NCI-H1436 treated with DMSO at 0.1 percent for 48 hours (cell line): ENCODE results near the gene TMEM106A.
"Not testable (repeated sequence)": the region's sequence is repeated elsewhere in the genome, so short reads cannot be mapped to it uniquely, and the experiment has no call there.

Experiments used
- DNase-seq: peaks from one replicate; lab custom pipeline; 2025; lab: John Stamatoyannopoulos, UW

TMEM106A gene

DNA sequence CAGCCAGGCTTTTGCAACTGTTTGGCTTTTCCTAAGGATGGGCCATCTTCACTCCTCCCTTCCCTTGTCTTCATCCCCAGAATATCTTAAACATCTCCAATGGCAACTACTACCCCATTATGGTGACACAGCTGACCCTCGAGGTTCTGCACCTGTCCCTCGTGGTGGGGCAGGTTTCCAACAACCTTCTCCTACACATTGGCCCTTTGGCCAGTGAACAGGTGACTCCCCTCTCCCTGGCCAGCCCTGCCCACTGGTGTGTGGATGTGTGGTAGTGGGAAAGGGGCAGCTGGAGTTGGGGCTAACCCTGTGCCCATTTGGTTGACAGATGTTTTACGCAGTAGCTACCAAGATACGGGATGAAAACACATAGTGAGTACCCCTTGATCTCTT lies 4.7 kb downstream of the TMEM106A start:
- no peak for DNase-seq

DNA sequence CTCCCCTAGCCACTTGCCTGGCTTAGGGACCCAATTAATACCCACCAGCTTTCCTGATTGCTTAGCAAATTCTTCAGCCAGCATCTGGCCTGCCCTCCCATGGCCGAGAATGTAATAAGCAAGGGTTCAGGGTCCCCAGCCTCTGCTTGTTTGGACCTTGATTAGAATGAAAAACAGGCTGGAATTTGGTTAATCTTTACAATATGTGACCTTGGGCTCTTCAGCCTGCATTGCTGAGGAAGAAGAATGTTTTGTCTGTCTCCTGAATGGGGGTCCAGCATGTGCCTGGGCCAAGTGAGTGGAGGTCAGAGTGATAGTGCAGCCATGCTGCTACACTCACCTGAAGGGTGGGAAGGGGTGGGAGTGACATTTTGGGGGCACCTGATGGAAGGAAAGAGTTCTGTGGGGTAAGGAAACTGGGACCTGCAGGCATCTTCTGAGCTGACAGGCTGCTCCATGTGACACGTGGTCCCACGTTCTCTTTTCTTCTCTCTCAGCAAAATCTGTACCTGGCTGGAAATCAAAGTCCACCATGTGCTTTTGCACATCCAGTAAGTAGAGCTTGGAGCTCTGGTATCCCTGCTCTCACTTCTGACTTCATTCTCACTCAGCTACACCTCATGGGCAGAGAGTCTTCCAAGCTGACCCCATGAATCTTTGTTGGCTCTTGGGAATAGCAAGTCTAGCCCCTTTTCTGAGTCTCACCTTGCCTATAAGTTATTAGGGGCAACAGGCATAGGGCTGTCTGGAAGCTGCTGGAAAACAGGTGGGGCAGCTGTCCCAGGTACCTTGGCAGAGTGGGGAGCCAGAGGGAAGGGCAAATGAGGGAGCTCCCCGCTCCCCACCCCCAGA lies 5.3 kb downstream of the TMEM106A start:
- DNase-seq, result no peak

DNA sequence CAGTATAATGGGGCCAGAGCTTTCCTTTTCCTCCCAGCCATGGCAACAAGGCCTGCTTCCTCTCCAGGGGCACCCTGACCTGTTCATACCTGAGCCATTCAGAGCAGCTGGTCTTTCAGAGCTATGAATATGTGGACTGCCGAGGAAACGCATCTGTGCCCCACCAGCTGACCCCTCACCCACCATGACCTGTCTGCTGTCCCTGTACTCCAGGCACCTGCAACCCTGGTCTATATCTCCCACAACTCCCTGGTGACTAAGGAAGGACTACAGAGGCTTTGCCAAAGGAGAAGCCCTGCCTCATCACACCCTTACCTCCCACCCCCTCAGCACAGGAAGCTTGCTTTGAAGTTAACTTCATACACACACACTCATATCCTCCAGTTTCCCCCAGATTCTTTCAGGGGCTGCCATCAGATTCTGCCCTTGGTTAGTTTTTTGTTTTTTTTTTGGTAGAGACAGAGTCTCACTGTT lies 6.0 kb downstream of the TMEM106A start:
- DNase-seq, result no peak

DNA sequence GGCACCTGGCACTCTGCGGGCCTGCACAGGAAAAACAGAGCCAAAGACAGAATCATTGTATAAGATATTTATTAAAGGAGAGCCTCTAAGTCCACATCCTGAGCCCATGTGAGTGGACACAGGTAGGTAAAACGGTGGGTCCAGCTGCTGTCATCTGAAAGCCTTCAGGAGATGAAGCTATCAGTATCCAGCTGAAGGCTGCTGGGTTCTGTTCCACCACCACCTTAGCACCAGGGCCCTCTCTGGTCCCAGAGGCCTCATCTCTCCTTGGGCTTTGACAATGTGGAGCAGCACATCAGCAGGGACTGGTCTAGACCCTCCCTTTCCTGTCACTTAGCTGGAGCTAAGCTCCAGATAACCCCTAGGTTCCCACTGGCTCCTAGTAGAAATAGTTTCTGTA lies 7.3 kb downstream of the TMEM106A start:
- no peak for DNase-seq

DNA sequence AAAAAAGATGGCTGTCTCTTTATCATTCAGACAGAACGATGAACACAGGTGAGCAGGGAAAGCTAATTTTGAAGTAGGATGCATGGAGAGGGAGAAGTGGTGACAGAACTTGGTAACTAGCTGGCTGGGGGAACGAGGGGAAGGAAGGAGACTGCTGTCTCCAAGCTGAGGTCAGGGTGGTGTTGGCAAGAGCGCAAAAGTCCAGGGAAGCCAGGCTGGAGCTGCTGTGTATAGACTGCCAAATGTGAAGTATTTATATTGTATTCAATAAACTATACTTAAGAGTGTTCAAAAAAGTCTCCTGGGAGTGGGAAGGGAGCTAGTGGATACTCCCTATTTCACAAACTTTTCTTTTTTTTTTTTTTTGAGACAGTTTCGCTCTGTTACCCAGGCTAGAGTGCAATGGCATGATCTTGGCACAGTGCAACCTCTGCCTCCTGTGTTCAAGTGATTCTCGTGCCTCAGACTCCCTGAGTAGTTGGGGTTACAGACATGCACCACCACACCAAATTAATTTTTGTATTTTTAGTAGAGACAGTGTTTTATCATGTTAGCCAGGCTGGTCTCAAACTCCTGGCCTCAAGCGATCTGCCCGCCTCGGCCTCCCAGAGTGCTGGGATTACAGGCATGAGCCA lies 8.2 kb downstream of the TMEM106A start:
- DNase-seq, result no peak

DNA sequence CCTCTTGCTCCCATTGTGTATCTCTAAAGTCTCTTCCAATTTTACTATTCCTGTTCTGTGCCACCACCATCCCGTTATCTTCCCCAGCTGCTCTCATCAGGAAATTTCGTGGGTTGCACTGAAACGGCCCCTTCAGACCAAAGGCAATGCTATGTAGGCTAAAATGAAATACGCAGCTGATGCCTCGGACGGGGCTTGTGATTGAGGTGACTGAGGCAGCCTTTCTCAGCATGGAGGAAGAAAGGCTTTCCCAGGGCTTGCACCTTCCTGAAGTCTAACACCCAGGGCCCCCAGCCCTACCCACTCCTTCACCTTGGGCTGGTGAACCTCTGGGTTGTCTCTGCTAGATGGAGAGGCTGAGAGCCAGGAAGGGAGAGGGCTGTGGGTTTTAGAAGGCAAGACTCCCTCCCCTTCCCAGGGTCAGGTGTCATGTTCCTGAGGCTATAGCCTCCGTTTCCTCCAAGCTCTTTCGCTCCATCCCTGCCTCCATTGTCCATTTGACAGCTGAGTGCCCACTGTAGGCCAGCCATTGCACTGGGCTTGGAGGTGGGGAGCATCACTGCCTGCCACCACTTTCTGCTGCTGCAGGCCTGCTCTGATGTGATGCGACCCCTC lies 8.9 kb downstream of the TMEM106A start:
- DNase-seq, result no peak

DNA sequence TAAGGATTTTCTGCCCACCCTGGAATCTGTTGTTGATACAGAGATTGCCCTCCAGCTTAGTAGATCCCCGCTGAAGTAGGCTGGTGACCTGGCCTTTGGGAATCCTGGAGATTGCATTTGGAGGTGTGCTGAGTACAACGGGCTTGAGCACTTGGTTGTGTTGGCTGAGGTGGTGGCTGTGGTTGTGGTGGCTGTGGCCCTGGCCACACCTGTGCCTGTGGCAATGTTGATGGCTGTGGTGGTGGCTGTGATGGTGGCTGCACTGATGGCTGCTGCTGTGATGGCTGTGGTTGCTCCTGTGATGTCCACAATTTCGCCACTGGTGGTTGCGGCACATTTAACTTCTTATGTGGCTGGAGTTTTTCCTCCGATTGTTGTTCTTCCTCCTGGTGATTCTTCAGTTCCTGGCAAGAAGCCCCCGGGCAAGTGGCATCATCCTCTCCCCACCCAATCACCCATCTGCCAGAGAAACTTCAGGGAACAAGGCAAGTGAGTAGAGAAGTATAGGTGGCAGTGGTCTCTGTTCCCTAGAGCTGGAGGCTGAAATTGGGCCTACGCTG lies 12.6 kb downstream of the TMEM106A start:
- no peak for DNase-seq

DNA sequence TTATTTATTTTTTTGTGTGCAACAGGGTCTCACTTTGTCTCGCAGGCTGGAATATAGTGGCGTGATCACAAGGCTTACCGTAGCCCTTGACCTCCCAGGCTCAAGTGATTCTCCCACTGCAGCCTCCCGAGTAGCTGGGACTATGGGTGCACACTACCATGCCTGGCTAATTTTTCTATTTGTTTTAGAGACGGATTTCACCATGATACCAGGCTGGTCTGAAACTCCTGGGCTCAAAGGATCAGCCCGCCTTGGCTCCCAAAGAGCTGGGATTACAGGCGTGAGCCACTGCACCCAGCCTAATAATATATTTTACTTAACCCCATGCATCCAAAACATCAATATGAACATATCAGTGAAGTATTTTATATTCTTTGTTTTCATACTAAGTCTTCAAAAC lies 14.7 kb downstream of the TMEM106A start:
- no peak for DNase-seq

DNA sequence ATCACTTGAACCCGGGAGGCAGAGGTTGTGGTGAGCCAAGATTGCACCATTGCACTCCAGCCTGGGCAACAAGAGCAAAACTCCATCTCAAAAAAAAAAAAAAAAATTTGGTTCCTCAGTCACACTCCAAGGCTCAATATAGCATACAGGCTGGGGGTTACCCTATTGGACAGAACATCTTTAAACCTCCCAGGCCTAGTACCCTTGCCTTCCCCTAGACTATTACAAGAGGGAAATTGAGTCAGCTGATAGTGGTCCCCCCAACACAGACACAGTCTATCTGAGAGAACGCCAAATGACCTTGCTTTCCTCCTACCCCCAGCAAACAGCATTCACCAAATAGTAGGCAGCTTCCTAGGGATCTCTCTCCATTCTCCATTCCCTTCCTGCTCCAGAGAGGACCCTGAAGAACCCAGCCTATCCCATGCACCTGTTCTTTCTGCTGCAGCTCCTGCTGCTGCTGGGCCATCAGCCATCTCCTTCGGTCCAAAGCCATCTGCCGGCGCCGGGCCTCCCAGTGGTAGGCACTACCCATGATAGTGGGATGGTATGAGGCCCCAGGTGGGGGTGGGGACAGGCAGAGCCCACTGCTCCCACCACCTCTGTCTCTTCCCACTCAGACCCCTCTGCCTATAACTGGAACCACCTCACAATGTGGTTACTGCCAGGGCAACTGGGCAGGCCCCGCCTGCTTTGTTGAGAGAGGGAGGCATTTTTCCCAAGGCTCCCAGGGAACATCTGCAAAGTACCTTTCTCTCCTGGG lies 16.5 kb downstream of the TMEM106A start, which contains the start of gene CCDC200:
CCDC200 (minus strand) TSS at position 604 of the 763 bp plus-strand sequence; CDS start at position 535, 69 bp downstream.
- DNase-seq, result not testable (repeated sequence)

DNA sequence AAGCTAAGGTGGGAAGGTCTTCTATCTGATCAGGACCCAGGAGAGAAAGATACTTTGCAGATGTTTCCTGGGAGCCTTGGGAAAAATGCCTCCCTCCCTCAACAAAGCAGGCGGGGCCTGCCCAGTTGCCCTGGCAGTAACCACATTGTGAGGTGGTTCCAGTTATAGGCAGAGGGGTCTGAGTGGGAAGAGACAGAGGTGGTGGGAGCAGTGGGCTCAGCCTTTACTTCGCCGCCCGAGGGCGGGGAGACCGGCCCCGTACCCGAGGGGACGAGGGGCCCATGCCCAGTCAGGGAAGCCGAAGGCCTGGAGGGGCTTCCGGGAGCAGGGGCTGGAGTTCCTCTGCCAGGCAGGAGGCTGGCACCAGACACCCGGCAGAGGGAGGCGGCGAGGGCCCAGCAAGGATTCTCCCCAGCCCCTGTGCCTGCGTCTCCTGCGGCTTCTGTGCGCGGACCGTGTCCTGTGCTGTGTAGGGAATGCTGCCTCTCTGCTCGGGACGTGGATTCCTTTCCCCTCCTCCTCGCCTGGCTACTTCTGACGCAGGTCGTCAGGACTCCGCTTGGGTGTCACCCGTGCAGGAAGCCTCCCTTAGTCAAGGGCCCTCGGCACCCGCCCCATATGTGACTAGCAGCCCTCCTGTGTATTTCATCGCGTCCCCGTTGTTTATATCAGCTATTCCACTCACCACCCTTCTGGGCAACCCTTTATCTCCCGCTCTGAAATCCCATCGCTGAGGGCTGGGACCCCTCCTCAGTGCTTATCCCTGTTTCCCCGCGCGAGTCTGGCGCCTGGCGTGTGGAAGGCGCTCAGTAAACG lies 19.7 kb downstream of the TMEM106A start:
- DNase-seq, result not testable (repeated sequence)

DNA sequence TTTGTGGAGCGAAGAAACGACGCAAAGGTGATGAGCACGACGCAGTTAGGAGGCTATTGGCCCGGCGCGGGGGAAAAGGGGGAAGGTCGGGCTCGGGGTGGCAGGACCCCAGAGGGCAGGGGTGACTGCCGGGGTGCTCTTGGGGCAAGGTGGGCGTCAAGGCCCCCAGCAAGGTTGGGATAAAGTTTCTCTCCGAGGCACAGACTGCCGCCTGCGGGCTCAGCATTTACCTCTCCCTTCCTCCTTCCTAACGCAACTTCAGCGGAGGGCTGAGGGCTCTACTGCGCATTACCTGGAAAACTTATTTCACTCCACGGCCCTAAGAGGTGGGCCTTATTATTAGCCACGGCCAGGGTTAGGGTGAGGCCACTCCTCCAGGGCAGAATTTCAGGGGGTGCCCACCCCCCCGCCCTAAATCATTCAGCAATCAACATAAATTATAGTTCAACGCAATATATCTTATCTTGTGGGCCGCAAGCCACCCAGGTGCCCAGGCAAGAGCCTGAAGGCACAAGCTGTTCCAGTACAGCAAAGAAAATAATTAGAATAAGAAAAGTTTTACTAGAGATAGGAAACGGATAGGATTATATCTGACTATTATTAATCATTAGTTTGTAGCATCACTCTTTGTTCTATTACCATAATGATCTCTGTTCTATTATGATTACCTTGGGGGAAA lies 20.5 kb downstream of the TMEM106A start:
- not testable (repeated sequence) for DNase-seq

DNA sequence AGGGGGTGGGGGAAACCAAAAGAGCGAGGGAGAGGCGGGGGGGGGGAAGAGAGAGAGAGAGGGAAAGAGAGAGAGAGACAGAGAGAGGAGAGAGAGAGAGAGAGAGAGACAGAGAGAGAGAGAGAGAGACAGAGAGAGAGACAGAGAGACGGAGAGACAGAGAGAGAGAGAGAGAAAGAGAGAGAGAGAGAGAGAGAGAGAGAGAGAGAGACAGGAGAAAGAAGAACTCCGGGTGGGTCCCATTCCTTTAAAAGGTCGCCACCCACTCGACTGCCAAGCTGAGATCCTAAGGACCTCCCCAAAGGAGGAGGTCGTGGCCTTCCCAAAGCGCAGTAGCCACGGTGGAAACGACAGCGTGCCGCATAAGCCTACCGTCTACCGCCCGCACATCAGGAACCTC lies 21.6 kb downstream of the TMEM106A start:
- not testable (repeated sequence) for DNase-seq

DNA sequence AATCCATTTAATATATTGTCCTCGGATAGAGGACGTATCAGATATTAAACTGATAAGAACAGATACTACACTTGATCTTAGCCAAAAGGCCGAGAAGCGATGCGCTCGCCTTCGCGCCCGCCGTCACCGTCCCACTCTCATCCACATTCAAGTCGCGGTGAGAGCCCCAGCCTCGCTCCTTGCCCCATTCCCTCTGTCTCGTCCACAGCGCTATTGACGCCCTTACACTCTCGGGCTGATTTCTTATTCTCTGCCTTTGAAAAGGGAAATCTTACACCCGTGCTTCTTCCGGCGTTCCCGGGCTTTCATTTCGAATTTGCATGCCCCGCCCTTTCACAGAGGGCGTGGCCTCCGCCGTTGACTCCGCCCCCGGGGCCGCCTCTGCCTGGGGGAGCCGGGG lies 22.2 kb downstream of the TMEM106A start, which contains the start of gene RNU2-1:
RNU2-1 (minus strand) TSS at position 101 of the 400 bp plus-strand sequence.
- not testable (repeated sequence) for DNase-seq

DNA sequence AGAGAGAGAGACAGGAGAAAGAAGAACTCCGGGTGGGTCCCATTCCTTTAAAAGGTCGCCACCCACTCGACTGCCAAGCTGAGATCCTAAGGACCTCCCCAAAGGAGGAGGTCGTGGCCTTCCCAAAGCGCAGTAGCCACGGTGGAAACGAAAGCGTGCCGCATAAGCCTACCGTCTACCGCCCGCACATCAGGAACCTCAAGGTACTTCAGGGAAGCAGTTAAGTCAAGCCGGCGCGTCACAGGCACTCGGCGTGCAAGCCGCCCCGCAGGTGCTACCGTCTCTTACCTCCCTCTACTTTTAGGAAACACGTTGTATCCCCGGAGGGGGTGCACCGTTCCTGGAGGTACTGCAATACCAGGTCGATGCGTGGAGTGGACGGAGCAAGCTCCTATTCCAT lies 27.9 kb downstream of the TMEM106A start:
- DNase-seq, result not testable (repeated sequence)

DNA sequence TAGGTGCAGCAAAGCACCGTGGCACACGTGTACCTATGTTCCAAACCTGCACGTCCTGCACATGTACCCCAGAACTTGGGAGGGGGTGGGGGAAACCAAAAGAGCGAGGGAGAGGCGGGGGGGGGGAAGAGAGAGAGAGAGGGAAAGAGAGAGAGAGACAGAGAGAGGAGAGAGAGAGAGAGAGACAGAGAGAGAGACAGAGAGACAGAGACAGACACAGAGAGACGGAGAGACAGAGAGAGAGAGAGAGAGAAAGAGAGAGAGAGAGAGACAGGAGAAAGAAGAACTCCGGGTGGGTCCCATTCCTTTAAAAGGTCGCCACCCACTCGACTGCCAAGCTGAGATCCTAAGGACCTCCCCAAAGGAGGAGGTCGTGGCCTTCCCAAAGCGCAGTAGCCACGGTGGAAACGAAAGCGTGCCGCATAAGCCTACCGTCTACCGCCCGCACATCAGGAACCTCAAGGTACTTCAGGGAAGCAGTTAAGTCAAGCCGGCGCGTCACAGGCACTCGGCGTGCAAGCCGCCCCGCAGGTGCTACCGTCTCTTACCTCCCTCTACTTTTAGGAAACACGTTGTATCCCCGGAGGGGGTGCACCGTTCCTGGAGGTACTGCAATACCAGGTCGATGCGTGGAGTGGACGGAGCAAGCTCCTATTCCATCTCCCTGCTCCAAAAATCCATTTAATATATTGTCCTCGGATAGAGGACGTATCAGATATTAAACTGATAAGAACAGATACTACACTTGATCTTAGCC lies 29.1 kb downstream of the TMEM106A start:
- not testable (repeated sequence) for DNase-seq

DNA sequence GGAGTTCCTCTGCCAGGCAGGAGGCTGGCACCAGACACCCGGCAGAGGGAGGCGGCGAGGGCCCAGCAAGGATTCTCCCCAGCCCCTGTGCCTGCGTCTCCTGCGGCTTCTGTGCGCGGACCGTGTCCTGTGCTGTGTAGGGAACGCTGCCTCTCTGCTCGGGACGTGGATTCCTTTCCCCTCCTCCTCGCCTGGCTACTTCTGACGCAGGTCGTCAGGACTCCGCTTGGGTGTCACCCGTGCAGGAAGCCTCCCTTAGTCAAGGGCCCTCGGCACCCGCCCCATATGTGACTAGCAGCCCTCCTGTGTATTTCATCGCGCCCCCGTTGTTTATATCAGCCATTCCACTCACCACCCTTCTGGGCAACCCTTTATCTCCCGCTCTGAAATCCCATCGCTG lies 34.8 kb downstream of the TMEM106A start:
- DNase-seq, result not testable (repeated sequence)
